NCI-H526 (cell line): Measurements from ENCODE around the gene DPP6.

Source experiments
- DNase-seq, 2 experiments: peaks; one replicate each; lab custom pipeline; 2025; lab: John Stamatoyannopoulos, UW

The DPP6 gene

GRCh38 chr7:154769001-154769400 lies 716.8 kb downstream of the DPP6 start:
- no peak for DNase-seq

- DNase-seq = no peak
Observed at GRCh38 chr7:154769527-154769926, 717.3 kb downstream of the DPP6 start.

- DNase-seq = no peak
Observed at GRCh38 chr7:154770361-154770760, 718.2 kb downstream of the DPP6 start.

- no peak for DNase-seq
Observed at GRCh38 chr7:154770962-154771361, 718.8 kb downstream of the DPP6 start.

- no peak for DNase-seq
Observed at GRCh38 chr7:154774303-154774969, 722.2 kb downstream of the DPP6 start.

- DNase-seq = no peak
Observed at GRCh38 chr7:154775681-154776080, 723.5 kb downstream of the DPP6 start.

DNA sequence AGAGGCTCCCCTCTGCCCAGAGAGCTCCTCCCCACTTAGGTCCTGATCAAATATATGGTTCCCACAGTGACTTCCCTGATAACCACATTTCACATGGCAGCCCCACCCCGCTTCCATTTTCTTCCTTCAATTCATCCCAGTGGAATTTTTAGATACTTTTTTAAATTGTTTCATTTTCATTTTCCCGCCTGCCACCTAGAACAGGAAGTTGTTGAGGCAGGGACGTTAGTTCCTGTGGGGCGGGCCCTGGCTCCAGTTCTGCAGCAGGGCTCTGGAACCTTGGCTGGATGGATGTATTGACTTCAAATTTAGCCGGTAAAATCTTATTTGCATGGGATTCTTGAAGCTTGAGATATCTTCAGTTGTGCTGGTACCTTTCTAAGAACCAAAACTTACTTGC lies 724.2 kb downstream of the DPP6 start:
- DNase-seq = no peak

- no peak for DNase-seq
Observed at GRCh38 chr7:154777023-154777422, 724.8 kb downstream of the DPP6 start.

- DNase-seq = peak in 1 of 2 experiments; percentile 45
Observed at GRCh38 chr7:154777489-154777888, 725.3 kb downstream of the DPP6 start.

- DNase-seq = no peak
Observed at GRCh38 chr7:154777908-154778307, 725.7 kb downstream of the DPP6 start.

DNA sequence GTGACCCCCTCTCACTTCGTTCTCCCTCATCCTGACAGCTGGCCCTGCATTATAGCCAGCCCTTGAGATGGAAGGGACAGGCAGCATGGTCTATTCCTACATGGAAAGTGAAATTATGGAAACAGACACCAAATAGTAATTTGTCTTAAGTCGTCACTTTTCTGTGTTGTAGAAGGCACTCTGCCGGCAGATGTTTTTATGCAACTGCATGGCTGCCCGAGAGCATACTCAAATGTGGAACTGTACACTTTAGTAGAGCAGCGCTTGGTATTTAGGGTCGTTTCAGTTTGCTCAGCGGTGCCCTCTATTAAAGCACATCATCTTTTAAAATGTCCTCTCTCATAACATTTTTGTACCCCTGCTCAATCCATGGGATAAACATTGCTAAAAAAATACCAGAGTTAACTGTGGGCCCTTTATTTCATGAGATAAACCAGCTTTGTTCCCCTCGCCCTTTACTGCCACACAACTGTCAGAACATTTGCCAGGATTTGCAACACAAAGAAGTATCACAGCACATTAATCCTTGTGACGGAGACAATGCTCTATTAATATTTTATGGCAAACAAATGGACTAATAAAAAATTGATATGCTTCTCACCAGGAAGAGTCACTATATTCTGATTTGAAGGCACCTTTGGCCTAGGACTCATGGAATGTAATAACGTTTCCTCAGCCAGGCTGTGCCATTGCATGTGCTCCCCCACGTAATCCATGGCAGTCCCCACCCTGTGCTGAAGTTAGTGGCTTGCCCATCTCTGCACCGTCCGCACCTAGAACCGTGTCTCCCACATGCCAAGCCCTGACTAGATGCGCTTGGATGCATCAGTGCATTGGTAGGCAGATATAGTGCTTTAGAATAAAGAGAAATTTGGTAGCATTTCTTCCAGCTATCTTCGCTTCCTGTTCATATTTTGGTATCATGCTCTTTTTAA lies 729.4 kb downstream of the DPP6 start:
- no peak for DNase-seq

DNA sequence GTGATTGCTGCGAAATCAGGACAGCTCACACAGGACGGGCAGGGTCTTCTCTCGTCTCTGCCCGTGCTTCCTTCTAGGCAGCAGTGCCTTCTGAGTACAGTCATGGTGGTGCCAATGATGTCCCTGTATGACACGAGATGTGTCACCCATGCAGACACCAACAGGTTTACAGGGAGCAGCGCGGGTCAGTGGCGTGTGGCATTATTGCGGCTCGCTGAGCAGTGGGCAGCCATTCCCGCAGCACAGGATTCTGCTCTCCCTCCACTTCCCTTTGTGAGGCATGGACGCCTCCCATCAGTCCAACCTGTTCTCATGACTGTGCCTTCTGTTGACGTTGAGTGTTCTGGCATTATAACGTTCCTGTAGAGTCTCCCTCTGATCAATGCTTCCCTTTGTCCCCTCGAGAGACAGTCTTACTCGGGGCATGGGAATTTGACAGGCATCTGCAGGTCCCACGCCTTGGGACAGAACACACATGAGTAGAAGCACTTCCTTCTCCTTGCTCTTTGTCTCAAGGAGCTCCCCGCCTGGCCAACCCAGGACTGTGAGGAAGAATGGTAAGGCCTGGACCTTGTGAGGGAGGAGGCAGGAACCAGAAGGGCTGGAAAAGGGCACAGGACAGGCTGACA lies 731.2 kb downstream of the DPP6 start:
- no peak for DNase-seq

DNA sequence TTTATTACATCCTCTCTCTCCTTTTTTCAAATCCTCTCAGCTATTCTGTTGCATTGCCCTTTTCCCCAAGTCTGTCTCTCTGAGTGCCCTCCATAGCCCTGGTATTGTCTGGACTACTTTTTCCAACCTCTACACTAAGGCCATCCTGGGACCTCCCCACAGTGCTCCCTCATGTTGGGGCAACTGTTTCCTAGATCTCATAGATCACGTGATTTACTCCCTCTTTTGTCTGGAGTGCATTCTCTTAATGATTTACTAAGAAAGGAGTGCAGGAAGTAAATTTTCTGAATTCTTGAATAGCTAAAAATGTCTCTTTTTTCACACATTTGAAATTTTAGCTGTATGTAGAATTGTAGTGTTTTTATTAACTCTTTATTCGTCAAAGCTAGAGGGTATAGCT lies 733.7 kb downstream of the DPP6 start:
- no peak for DNase-seq

- DNase-seq = peak; percentile 10 to 74
Observed at GRCh38 chr7:154789404-154789803, 737.2 kb downstream of the DPP6 start.

GRCh38 chr7:154791611-154792010 lies 739.4 kb downstream of the DPP6 start:
- no peak for DNase-seq

- DNase-seq = no peak
Observed at GRCh38 chr7:154792436-154793055, 740.3 kb downstream of the DPP6 start.

DNA sequence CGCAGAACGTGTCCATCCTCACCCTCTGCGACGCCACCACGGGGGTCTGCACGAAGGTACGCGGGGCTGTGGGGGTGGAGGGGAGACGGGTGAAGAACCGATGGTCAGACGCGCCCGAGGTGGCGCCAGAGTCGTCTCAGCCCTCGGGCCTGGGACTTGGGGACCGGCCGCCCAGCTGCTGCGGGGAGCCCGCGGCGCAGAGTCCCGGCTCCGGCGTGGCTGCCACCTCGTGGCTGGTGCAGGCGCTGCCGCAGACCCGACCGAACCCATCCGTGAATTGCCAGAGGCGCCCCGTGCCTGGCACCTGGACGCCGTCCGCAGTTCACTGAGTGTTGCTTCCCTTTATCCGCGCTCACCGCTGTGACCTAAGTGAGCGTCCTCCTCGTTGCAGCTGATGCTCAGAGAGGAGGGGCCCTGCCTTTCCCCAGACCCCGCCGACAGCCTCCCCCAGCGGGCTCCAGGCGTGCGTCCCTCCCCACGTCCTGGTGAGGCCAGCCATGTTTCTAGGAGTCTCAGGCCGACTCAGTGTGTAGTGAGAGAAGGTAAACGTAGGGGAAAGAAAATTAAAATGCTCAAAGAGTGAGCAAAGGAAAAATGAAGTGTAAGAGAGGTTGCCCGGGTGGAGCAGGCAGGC lies 742.1 kb downstream of the DPP6 start:
- DNase-seq = peak; percentile 47 to 84

- peak; percentile 14 to 34 for DNase-seq
Observed at GRCh38 chr7:154795014-154795413, 742.8 kb downstream of the DPP6 start.

- no peak for DNase-seq
Observed at GRCh38 chr7:154795437-154795836, 743.2 kb downstream of the DPP6 start.

- DNase-seq = no peak
Observed at GRCh38 chr7:154804449-154804848, 752.3 kb downstream of the DPP6 start.

GRCh38 chr7:154812027-154812426 lies 759.8 kb downstream of the DPP6 start:
- no peak for DNase-seq
